Activated CD8-positive, alpha-beta memory T cell treated with anti-CD3 and anti-CD28 coated beads, Interleukin-2, amount 50 U/mL, for 1 hour (primary cell): Measurements from ENCODE around the gene GPHN.
"Not testable (repeated sequence)": the region's sequence is repeated elsewhere in the genome, so short reads cannot be mapped to it uniquely, and the experiment has no call there.

Experiments used
- DNase-seq: peaks from one replicate; pipeline ENCODE4 v3.0.0-alpha.2; 2020; ENCODE audit errors: extremely low read depth

GPHN gene

DNA sequence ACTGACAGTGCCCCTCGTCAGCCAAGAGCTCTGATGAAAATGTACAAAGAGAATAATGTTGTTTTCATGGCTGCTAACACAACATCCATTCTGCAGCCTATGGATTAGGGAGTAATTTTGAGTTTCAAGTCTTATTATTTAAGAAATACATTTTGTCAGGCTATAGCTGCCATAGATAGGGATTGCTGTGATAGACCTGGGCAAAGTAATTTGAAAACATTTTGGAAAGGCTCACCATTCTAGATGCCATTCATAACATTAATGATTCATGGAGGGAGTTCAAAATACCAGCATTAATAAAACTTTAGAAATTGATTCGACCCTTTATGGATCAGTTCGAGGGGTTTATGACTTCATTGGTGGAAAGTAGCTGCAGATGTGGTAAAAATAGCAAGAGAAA is 149.8 kb downstream of the GPHN start:
- DNase-seq = no peak

DNA sequence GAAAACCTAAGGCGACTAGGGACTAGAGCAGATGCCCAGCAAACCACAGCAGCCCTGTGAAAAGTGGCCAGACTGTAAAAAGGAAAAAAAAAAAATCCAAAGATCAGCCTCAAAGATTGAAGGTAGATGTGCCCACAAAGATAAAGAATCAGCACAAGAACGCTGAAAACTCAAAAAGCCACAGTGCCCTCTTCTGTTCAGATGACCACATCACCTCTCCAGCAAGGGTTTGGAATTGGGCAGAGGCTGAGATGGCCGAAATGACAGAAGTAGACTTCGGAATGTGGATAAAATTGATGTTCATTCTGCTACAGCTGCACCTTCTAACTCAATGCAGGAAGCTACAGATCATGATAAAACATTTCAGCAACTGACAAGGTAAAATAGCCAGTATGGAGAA is 154.4 kb downstream of the GPHN start:
- DNase-seq = no peak

DNA sequence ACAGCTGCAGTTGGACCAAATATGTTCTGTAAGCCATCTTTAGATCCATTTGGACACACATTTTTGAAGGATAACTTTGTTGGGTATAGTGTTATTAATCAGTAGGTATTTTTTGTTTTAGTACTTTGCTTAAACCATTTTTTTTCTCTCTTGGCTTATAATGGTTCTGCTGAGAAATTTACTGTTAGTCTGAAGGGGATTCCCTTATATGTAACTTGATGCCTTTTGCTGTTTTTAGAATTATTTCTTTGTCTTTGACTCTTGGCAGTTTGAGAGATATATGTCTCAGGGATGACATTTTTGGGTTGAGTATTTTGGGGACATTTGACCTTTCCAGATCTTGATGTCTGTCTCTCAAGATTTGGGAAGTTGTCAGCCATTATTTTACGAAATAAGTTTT is 169.8 kb downstream of the GPHN start:
- DNase-seq = no peak

DNA sequence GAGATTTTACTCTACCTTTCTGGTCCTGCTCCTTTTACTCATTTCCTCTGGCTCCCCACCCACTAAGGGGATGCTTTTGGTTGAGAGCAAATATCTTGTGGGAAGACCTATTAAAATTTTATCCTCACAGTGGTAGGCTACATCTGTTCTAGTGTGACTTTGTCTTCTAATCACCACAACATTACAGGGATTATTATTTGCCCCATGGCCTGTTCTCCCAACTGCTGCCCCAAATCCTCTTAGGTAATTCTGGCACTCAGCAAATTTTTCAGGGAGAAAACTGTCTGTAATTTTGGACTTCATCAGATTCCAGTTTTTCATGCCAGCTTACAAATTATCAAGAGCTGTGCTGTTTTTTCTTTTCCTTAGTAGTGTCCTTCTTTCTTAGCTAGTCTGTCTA is 172.3 kb downstream of the GPHN start:
- no peak for DNase-seq

DNA sequence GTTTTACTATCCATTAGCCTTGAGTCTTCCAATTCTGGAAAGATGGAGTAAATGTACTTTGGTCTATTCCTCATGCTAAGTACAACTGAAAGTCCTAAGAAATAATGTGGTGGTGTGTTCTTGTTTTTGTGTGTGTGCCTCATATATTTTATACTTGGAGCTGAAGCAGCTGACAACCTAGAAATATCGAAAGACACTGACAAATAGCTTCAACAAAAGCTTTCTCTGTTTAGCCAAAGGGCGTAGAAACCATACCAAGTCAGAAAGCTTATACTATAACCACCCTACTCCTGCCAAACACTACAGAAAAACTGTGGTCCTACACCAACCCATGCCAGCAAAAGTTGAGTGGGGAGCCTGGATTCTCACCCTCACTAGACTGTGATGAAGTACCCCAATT is 188.4 kb downstream of the GPHN start:
- DNase-seq = no peak

DNA sequence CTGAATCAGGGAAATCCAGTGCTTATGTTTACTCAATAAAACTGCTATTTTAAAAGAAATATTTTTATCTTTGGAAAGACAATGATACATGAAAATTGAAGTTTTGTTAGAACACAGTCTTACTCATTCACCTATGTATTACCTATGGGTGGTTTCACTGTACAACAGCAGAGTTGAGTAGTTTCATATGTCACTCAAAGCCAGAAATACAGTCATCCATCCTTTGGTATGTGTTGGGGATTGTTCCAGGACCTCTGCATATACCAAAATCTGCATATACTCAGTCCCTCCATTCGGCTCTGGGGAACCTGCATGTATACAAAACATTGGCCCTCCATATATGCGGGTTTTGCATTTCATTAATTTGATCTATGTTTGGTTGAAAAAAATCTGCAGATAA is 190.6 kb downstream of the GPHN start:
- DNase-seq = no peak

DNA sequence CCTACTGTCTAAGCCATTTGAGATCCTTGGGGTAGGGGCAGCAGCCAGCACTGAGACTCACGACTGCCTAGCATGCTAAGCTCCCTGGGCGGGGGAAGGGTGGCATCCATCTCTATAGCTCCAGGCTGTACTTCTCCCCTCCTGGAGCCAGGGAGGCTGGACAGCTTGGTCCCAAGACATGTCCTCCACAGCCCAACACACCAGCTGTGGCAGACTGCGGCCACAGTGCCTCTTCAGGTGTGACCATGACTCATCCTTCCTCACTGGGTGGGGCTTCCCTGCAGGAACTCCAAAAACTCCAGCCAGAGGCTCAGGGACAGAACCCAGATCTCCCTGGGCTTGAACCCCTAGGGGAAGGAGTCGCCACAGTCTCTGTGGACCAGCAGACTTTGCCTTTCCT is 193.9 kb downstream of the GPHN start:
- DNase-seq = no peak

DNA sequence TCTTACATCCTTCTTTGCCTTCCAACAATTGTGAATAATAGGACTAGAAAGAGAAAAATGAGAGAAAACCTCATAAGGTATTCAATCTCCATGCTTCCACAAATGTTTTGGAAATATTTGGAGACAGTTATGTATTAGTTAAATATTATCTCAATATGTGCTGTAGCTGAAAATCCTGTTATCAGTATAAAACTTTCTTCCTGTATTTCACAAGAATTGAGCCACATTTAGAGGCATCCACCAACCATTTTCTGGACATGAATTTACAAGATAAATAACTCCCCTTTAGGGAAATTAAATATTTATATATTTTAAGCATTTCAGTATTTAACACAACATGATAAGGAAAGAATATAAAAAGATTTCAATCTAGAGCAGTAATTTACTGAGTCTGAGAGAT is 200.3 kb downstream of the GPHN start:
- DNase-seq = no peak

DNA sequence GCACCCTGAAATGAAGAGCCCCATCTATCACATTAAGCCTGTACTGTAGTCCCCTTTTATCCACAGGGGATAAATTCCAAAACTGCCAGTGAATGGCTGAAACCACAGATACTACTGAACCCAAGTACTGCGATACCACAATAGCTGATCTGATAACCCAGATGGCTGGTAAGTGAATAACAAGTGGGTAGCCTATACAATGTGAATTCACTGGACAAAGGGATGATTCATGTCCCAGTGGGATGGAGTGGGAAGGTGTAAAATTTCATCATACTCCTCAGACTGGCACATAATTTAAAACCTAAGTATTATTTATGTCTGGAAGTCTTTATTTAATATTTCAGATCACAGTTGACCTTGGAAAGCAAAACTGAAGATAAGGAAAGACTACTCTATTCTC is 201.3 kb downstream of the GPHN start:
- no peak for DNase-seq

DNA sequence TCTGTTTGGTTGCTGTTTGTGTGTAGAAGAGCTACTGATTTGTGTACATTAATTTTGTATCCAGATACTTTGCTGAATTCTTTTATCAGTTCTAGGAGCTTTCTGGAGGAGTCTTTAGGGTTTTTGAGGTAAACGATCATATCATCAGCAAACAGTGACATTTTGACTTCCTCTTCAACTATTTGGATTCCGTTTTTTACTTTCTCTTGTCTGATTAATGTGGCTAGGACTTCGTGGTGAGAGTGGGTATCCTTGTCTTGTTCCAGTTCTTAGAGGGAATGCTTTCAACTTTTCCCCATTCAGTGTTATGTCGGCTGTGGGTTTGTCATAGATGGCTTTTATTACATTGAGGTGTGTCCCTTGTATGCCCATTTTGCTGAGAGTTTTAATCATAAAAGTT is 206.3 kb downstream of the GPHN start:
- DNase-seq = not testable (repeated sequence)

DNA sequence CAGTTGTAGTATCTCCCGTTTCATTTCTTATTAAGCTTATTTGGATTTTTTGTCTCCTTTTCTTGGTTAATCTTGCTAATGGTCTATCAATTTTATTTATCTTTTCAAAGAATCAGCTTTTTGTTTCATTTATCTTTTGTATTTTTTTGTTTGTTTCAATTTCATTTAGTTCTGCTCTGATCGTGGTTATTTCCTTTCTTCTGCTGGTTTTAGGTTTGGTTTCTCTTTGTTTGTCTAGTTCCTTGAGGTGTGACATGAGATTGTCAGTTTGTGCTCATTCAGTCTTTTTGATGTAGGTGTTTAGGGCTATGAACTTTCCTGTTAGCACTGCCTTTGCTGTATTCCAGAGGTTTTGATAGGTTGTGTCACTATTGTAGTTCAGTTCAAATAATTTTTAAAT is 207.4 kb downstream of the GPHN start:
- DNase-seq = not testable (repeated sequence)

DNA sequence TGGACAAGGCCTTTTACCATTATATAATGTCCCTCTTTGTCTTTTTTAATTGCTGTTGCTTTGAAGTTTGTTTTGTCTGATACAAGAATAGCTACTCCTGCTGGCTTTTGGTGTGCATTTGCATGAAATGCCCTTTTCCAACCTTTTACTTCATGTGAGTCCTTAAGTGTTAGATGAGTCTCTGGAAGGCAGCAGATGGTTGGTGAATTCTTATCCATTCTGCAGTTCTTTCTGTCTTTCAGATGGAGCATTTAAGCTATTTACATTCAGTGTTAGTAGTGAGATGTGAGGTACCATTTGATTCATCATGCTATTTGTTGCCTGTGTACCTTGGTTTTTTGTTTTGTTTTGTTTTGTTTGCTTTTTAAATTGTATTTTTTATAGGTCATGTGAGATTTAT is 208.3 kb downstream of the GPHN start:
- DNase-seq = no peak

DNA sequence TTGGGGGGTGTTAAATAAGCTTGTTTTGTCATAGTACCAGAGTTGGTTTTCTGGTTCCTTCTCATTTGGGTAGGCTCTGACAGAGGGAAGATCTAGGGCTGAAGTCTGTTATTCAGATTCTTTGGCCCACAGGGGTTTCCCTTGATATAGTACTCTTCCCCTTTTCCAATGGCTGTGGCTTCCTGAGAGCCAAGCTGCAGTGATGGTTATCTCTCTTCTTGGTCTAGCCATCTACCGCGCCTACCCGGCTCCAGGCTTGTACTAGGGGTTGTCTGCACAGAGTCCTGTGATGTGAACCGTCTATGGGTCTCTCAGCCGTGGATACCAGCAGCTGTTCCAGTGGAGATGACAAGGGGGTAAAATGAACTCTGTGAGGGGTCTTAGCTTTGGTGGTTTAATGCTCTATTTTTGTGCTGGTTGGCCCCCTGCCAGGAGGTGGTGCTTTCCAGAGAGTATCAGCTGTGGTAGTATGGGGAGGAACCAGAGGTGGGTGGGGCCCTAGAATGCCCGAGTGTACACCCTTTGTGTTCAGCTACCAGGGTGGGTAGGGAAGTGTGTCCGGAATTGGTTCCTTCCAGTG is 209.7 kb downstream of the GPHN start:
- no peak for DNase-seq

DNA sequence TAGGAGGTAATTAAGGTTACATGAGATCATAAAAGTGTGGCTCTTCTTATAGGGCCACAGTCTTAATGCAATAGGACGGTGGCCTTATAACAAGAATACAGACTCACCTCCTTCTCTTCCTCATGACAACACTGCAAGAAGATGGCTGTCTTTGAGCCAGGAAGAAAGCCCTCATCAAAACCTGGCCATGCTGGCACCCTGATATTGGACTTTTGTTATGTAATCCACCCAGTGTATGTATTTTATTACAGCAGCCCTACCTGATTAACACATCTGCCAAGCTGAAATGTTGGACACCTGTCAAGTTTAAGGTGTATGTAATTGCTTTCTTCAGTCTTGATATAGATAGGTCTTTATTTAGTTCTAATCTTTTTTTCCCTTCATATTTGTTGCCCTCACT is 217.0 kb downstream of the GPHN start:
- no peak for DNase-seq

DNA sequence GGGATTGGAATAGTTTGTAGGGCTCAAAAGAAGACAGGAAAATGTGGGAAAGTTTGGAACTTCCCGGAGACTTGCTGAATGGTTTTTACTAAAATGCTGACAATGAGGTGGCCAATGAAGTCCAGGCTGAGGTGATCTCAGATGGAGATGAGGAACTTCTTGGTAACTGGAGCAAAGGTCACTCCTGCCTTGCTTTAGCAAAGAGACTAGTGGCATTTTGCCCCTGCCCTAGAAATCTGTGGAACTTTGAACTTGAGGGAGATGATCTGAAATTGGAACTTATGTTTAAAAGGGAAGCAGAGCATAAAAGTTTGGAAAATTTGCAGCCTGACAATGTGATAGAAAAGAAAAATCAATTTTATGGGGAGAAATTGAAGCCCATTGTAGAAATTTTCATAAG is 223.4 kb downstream of the GPHN start:
- not testable (repeated sequence) for DNase-seq

DNA sequence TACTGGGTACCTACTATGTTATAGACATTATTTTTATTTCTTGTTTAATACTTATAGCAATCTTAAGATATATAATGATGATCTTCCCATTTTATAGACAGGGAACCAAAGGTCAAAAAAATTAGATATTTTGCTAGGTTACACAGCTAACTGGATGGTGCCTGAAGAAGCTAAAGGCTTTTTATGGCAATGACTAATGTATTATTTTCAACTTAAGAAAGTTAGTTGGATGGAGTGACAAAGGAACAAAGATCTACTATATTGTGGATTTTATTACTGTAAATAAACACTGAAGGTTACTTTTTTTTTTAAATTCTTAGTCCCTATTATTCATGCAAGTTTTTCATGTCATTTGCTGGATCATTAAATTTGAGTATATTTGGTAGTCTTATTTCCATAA is 227.9 kb downstream of the GPHN start:
- DNase-seq = no peak

DNA sequence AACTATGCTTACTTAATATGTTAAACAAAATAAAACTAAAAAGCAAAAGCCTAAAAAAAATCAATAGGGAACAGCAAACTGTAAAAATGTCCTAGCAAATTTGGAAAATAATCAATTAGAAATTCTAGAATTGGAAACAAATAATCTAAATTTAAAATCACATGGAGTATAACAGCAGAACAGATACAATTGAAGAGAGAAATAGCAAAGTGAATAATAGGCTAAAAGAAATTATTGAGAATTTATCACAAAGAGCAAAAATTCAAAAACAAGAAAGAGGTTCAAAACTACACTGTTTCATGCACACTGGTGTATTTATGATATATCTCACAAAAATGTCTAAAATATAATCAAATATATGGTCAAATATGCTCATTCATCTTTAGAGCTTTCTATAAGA is 231.9 kb downstream of the GPHN start:
- DNase-seq = no peak

DNA sequence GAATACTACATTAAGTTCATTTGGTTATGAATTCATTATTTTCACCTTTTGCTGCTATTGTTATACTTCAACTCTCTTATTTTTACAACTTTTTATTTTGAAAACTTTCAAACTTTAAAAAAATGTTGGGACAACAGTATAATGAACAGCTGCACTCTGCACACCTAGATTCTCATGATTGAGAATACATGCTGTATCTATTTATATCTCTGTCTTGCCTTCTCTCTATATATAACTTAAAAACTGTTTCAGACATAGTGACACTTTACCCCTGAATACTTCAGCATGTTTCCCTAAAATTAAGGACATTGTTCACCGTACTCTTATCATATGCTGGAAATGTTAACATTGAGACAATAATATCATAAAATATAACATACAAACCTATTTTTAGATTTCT is 237.1 kb downstream of the GPHN start:
- no peak for DNase-seq

DNA sequence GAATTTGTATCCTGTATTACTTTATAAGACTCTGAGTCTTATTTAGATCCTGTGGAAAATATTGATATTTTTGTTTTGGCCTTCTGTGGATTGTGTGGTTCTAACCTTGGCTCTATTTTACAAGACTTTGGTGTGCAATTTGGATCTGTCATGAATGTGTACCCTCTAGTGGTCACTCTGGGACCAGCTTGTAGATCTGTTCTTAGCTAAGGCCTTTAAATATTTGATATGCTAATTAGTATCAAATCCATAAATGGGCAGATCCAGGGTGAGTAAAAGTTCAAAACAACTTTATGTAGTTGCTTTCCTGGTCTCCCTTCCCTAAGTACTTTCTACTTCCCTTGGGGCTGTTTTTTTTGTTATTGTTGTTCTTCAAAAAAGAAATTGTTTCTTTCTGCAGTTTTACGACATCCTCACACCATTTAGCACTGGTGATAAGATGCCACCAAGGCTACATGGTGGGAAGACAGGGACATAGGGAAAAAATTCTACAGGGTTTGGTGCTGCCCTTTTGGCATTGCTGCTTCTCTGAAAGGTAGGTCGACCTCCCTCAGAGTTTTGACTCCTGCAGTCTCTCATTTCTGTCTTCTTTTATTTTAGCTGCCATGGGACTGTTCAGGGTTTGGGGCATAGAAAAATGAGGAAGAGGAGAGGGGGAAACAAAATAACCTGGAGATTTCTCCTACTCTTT is 238.5 kb downstream of the GPHN start:
- DNase-seq = no peak

DNA sequence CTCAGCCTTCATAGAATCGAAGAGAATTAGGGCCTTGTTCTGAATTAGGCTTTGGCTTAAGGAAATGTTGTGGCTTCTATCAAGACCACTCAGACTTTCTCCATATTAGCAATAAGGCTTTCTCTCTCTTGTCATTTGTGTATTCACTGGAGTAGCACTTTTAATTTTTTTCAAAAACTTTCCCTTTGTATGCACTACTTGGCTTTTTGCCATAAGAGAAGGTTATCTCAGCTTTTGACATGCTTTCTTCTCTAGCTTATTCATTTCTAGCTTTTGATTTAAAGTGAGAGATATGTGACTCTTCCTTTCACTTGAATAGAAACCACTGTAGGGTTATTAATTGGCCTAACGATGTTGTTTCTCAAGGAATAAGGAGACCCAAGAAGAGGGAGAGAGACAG is 244.2 kb downstream of the GPHN start:
- DNase-seq = no peak

DNA sequence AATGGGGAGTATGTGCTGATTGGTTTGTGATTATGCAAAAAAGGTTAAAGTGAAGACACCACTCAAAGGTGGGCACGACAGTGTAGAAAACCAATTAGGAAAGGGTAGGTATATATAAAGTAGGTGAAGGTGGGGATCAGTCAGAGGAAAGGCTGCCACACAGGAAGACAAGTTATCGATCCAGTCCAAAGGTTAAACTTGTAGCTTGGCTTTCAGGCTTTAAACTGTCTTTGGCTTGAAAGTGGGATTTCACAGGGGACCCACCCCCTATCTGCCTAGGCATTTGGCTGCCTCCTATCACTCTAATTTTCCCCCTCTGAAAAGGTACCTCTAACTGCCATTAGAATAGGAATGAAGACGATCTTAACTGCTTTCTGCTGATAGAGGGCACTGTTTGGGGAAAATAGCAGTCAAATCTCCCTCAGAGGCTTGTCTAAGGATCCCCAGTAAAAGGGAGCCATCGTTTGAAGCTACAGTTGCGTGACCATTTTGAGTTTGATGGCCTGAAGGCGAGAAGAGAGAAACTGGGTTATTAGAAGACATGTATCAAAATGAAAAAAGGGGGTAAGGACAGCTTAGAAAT is 250.2 kb downstream of the GPHN start:
- DNase-seq = no peak

DNA sequence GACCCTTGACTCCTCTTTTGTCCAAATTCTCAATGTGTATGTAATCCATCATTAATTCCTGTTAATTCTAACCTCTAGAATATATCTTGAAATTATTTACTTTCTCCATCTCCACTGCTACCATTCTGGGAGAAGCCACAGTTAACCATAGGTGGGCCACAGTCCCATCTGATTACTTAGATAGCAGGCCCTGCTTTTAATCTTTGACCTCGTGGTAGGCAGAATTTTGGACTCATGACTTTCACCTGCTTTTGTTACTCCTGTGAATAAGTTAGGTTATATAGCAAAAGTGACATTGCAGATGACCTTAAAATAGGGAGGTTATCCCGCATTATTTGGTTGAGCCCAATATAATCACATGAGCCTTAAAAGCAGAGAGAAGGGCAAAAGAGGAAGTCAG is 264.2 kb downstream of the GPHN start:
- DNase-seq = no peak

DNA sequence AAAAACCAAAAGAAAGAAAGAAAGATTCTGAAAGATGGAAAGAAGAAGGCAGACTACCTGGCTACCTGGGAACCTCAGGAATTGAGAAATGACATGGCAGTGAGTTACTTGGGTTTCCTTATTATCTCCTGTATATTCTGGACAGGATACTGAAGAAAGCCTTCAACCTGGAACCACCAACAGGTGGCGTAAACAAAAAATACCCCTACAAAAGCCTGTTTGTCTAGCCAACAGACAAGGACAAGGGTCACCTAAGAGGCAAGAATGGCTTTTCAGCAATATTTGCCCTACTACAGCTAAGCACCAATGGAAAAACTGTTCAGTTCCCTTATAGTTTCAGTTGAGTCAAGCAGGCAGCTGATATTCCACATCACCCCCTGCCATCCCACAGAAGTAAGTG is 274.9 kb downstream of the GPHN start:
- no peak for DNase-seq

DNA sequence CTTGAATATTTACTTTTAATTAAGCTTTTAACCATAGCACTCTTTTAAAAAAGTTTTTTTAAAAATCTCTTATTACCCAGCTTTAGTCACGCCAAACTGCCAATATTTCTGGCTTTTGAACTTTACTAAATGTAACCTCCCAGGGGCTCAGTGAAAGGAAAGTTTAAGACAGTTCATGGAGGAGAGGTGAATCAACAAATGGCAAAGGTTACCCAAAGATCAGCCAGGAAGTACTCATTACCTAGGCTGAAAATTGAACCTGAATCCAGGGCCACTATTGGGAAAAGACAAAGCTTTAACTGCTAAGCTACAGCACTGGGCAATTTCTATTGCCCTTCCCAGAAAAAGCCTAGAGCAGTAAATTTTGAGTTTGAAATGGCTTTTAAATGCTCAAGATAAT is 282.2 kb downstream of the GPHN start:
- DNase-seq = no peak
